ENCODE data around the gene AOX1.

- TF ChIP-seq TAF1 (IDR thresholded peaks at IDR 0.05; ENCODE audit: borderline replicate concordance, insufficient read depth, low read length) (no peak), POLR2AphosphoS5 (IDR thresholded peaks at IDR 0.05; ENCODE audit: low read depth, low read length) (no peak), SIN3A (IDR thresholded peaks at IDR 0.05; ENCODE audit: borderline replicate concordance, insufficient read depth, low read length) (no peak), REST (IDR thresholded peaks at IDR 0.05; ENCODE audit: insufficient read depth in 1 of 2, low read depth in 2 of 2, low read length in 2 of 2) (no peak), FOXP2 (optimal IDR thresholded peaks at IDR 0.05; ENCODE audit: borderline replicate concordance, extremely low read depth, extremely low read length, insufficient read depth) (no peak)
Measured at GRCh38 chr2:200616193-200616592, 30.4 kb downstream of the AOX1 start.
